SK-N-SH (cell line): Measurements from ENCODE around the gene MACROD2. TPM values are rescaled to one million over a fixed set of nuclear protein-coding genes. Genes with fewer than 3 reads are reported as not detected.
A peak's percentile ranks its signal among the peaks of the same experiment; 100 is the strongest.

ENCODE experiments used
- CTCF ChIA-PET: fragments of 300-600, 350-600 bp; formaldehyde crosslinking; extraction: SDS; loops from one replicate; lab custom pipeline; 2021; lab: Yijun Ruan, JAX
- POLR2A ChIA-PET: fragments of 350-600 bp; sonication (Branson Sonifier 250); formaldehyde crosslinking; extraction: SDS; loops from one replicate; lab custom pipeline; 2020; ENCODE audit warnings: antibody characterized with exemption, inconsistent platforms; lab: Yijun Ruan, JAX
- DNase-seq: peaks from one replicate; pipeline ENCODE4 v3.0.0; 2012
- H2AFZ ChIP-seq: fragments of 200-600 bp; sonication (generic); 2 replicates; pipeline ENCODE4 v1.8.1; 2016; ENCODE audit warnings: antibody characterized with exemption, mild to moderate bottlenecking, low read depth
- H3F3A ChIP-seq: fragments of 200-600 bp; sonication (generic); replicated peaks from 2 replicates; pipeline ENCODE3; 2016; ENCODE audit warnings: antibody characterized with exemption, mild to moderate bottlenecking; ENCODE audit not compliant: insufficient read depth
- H3K27ac ChIP-seq, 2 experiments: fragments of 200-500 bp in 1 of 2; fragments of 200-600 bp in 1 of 2; sonication (Bioruptor generic) in 1 of 2; sonication (generic), shearing (Covaris generic) in 1 of 2; 2 replicates each; pipeline versions ENCODE4 v1.5.1 to v1.6.1; 2014 to 2016; ENCODE audit warnings: low read depth in 2 of 2, inconsistent platforms in 1 of 2, low read length in 1 of 2, mild to moderate bottlenecking in 1 of 2, mixed read lengths in 1 of 2
- H3K27me3 ChIP-seq: fragments of 200-600 bp; sonication (generic), shearing (Covaris generic); 2 replicates; pipeline ENCODE4 v1.6.1; 2016; ENCODE audit warnings: mixed run types; ENCODE audit not compliant: insufficient read depth
- H3K36me3 ChIP-seq, 2 experiments: fragments of 200-500 bp in 1 of 2; fragments of 200-600 bp in 1 of 2; sonication (Bioruptor generic) in 1 of 2; sonication (generic) in 1 of 2; replicated peaks in 1 of 2; 2 replicates each; pipeline versions ENCODE3 to v1.5.1; 2014 to 2016; ENCODE audit warnings: low read length in 1 of 2, mild to moderate bottlenecking in 1 of 2; ENCODE audit not compliant: insufficient read depth in 2 of 2, control insufficient read depth in 1 of 2
- H3K4me1 ChIP-seq, 2 experiments: fragments of 200-500 bp in 1 of 2; fragments of 200-600 bp in 1 of 2; sonication (Bioruptor generic) in 1 of 2; sonication (generic), shearing (Covaris generic) in 1 of 2; 2 replicates each; pipeline versions ENCODE4 v1.5.1 to v1.6.1; 2014 to 2016; ENCODE audit warnings: low read depth in 1 of 2, low read length in 1 of 2, mixed run types in 1 of 2; ENCODE audit not compliant: insufficient read depth in 2 of 2, control insufficient read depth in 1 of 2
- H3K4me2 ChIP-seq: fragments of 200-600 bp; sonication (generic), shearing (Covaris generic); 2 replicates; pipeline ENCODE4 v1.6.1; 2017; ENCODE audit warnings: mixed run types
- H3K4me3 ChIP-seq, 2 experiments: fragments of 200-500 bp in 1 of 2; fragments of 200-600 bp in 1 of 2; sonication (Bioruptor generic) in 1 of 2; sonication (generic), shearing (Covaris generic) in 1 of 2; 2 replicates each; pipeline versions ENCODE4 v1.5.1 to v1.8.1; 2014 to 2016; ENCODE audit warnings: low read depth in 2 of 2, inconsistent platforms in 1 of 2, low read length in 1 of 2, mild to moderate bottlenecking in 1 of 2, mixed read lengths in 1 of 2, moderate library complexity in 1 of 2
- H3K79me2 ChIP-seq: fragments of 200-600 bp; sonication (generic); 2 replicates; pipeline ENCODE4 v1.8.1; 2017; ENCODE audit warnings: mild to moderate bottlenecking; ENCODE audit not compliant: insufficient read depth
- H3K9ac ChIP-seq: fragments of 200-600 bp; sonication (generic); 2 replicates; pipeline ENCODE4 v1.6.1; 2017; ENCODE audit warnings: mixed run types
- H3K9me2 ChIP-seq: fragments of 200-600 bp; sonication (generic); 2 replicates; pipeline ENCODE4 v1.6.1; 2017; ENCODE audit warnings: mixed run types
- H3K9me3 ChIP-seq: fragments of 200-600 bp; sonication (generic); 2 replicates; pipeline ENCODE4 v1.6.1; 2017; ENCODE audit warnings: mixed run types, mild to moderate bottlenecking, moderate library complexity
- H4K20me1 ChIP-seq: fragments of 200-600 bp; sonication (generic); 2 replicates; pipeline ENCODE4 v1.6.1; 2017; ENCODE audit warnings: mild to moderate bottlenecking, mixed run types; ENCODE audit not compliant: insufficient read depth
- ELF1 ChIP-seq: IDR thresholded peaks from 2 replicates; pipeline ENCODE4 v1.4.0; 2012
- EP300 ChIP-seq, 2 experiments: IDR thresholded peaks; 2 replicates each; pipeline versions ENCODE4 v1.4.0 to v1.6.1; 2012; ENCODE audit warnings: borderline replicate concordance in 1 of 2, low read depth in 1 of 2, low read length in 1 of 2
- FOXM1 ChIP-seq: IDR thresholded peaks from 2 replicates; pipeline ENCODE4 v1.4.0; 2012; ENCODE audit warnings: low read depth, mild to moderate bottlenecking
- GABPA ChIP-seq: IDR thresholded peaks from 2 replicates; pipeline ENCODE4 v1.4.0; 2012; ENCODE audit warnings: low read depth, mild to moderate bottlenecking
- MEF2A ChIP-seq: IDR thresholded peaks from 2 replicates; pipeline ENCODE4 v1.4.0; 2012; ENCODE audit warnings: low read depth, borderline replicate concordance
- MXI1 ChIP-seq: IDR thresholded peaks from 2 replicates; pipeline ENCODE4 v1.6.1; 2012; ENCODE audit warnings: mild to moderate bottlenecking, low read depth, low read length, improper control_type of control experiment
- NFIC ChIP-seq: IDR thresholded peaks from 2 replicates; pipeline ENCODE4 v1.4.0; 2012; ENCODE audit warnings: borderline replicate concordance
- POLR2AphosphoS5 ChIP-seq: IDR thresholded peaks from 2 replicates; pipeline ENCODE4 v1.6.1; 2012; ENCODE audit warnings: low read depth, low read length
- RFX5 ChIP-seq: IDR thresholded peaks from 2 replicates; pipeline ENCODE4 v1.6.1; 2012; ENCODE audit warnings: mild to moderate bottlenecking, improper control_type of control experiment, low read length
- TAF1 ChIP-seq: IDR thresholded peaks from 2 replicates; pipeline ENCODE4 v1.6.1; 2012; ENCODE audit warnings: low read depth, mild to moderate bottlenecking, low read length, moderate library complexity, borderline replicate concordance
- TCF12 ChIP-seq: IDR thresholded peaks from 2 replicates; pipeline ENCODE4 v1.4.0; 2012
- TEAD4 ChIP-seq: IDR thresholded peaks from 2 replicates; pipeline ENCODE4 v1.4.0; 2012; ENCODE audit warnings: mild to moderate bottlenecking, borderline replicate concordance; ENCODE audit not compliant: insufficient read depth
- WGBS: methylation state at CpG from one replicate; pipeline ENCODE4 v1.1.6; 2017; ENCODE audit warnings: low lambda C conversion rate; 5-methylcytosine and 5-hydroxymethylcytosine counted together
- polyA plus RNA-seq, 3 experiments: library from polyadenylated mRNA; depleted of rRNA; stranded (reverse); fragments of >200 nt; gene quantifications; 2 replicates each; pipeline ENCODE4 v1.2.3, GENCODE V29; 2012
- TF ChIP-seq, protein P1 (sequence below): IDR thresholded peaks from 2 replicates; pipeline ENCODE4 v1.4.0; 2012; ENCODE audit warnings: low read depth
- TF ChIP-seq, protein P2 (sequence below): IDR thresholded peaks from 2 replicates; pipeline ENCODE4; 2012

MACROD2 gene
- polyA plus RNA-seq, 1 of the 3 experiments (the other 2 are of a cell fraction), result 0.33 TPM

DNA sequence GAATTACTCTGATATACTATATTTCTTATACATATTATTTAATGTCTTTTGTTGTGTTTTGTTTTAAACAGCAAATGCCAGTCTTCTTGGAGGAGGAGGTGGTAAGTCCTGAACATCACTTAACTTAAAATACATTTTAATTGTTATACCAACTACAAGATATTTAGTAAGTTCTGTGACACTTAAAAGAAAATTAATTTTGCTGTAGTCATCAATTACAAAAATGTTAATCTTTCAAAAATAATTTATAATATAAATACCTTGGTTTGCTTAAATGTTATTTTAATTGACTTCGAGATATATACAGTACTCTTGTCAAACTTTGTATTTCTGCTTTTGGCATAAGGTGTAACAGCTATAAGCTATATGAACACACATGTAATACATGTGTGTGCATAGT is 498.1 kb downstream of the MACROD2 start (continued):
- TF ChIP-seq RFX5, result no peak
- TF ChIP-seq POLR2AphosphoS5, result no peak
- no peak for TF ChIP-seq TAF1

DNA sequence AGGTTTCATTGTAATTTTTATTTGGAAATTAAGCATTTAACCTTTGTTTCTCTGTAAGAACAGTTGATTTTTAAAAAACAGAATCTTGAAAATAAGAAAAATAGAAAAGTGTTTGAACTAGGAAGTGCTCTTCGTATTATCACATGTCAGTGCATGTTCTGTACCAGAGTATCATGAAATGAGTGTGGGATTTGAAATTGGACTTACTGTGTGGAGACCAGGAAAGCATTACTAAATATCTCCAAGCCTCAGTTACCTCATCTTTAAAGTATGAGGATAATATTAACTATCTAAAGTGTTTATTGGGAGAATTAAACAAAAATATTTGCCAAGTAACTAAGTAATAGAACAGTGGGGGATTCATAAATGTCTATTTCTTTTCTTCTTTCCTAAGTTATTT is 499.0 kb downstream of the MACROD2 start:
- Histone ChIP-seq H3K27me3 (no peaks in the 10 kb centered on the region), H3K9me3 (no peaks in the 10 kb centered on the region), H3K4me1 (peaks cover 0 to 7% of the 10 kb centered on the region in 2 experiments; a peak in 2 of 4 replicates), H3K36me3 (no peaks in the 10 kb centered on the region), H3K9me2 (no peaks in the 10 kb centered on the region), H3K4me3 (no peak overlapping the region), H3F3A (no peaks in the 10 kb centered on the region), H3K4me2 (no peak overlapping the region), H3K27ac (no peak overlapping the region), H4K20me1 (no peaks in the 10 kb centered on the region), H3K79me2 (no peaks in the 10 kb centered on the region), H2AFZ (no peak overlapping the region), H3K9ac (no peak overlapping the region)
- DNase-seq, result no peak
- CTCF ChIA-PET, result no interaction called here
- POLR2A ChIA-PET, result no interaction called here
- TF ChIP-seq MXI1, result no peak
- TF ChIP-seq GABPA, result no peak
- TF ChIP-seq ELF1, result no peak
- TF ChIP-seq TEAD4, result no peak
- 66% methylated on average over 1 of the region's 1 CpG for WGBS

DNA sequence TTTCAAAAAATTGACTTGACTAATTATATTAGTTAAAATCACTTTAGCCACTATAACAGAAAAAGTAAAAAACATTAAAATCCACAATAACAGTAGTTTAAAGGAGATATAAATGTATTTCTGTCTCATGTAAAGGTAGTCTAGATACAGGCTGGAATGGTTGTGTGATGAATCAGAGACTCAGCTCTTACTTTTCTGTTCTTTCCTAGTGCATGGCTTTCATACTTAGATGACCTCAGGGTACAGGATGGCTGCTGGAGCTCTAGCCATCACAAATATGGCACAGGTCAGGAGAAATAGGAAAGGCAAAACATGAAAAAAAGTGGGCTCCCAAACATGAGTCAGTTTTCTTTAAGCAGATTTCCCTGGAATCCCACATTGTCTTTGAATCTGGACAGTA is 499.8 kb downstream of the MACROD2 start:
- Histone ChIP-seq H3K79me2 (no peaks in the 10 kb centered on the region), H3K4me1 (peaks cover 0 to 7% of the 10 kb centered on the region in 2 experiments; a peak in 2 of 4 replicates), H3K9me2 (no peaks in the 10 kb centered on the region), H3K27me3 (no peaks in the 10 kb centered on the region), H3K9me3 (no peaks in the 10 kb centered on the region), H3F3A (no peaks in the 10 kb centered on the region), H3K36me3 (no peaks in the 10 kb centered on the region), H3K4me2 (no peak overlapping the region), H3K27ac (no peak overlapping the region), H3K4me3 (no peak overlapping the region), H4K20me1 (no peaks in the 10 kb centered on the region), H2AFZ (no peak overlapping the region), H3K9ac (no peak overlapping the region)
- POLR2A ChIA-PET, result no interaction called here
- TF ChIP-seq EP300 (IDR thresholded peaks at IDR 0.05; ENCODE audit: borderline replicate concordance in 1 of 2, low read depth in 1 of 2, low read length in 1 of 2) (no peak), TCF12 (no peak)
- TF ChIP-seq, protein P1, sequence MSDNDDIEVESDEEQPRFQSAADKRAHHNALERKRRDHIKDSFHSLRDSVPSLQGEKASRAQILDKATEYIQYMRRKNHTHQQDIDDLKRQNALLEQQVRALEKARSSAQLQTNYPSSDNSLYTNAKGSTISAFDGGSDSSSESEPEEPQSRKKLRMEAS, result no peak
- CTCF ChIA-PET, result no interaction called here
- DNase-seq, result no peak

DNA sequence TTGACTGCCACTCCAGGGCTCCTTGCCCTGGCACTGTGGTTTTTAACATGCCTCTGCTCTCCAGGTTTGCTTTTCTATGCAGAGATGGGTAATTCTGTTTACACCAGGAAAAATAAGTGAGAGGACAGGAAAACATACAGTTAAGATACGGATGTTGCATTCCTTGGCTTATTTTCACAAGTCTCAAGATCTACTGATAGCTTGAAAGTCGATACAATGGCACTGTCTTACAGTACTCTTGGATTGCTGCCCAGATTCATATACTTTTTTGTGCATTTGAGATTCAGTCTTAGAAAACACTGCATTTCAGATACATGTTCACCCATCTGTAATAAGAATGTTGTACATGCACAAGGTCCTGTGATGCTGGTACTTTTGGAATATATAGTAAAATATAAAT is 501.7 kb downstream of the MACROD2 start:
- no peaks in the 10 kb centered on the region for H3K27me3 ChIP-seq
- no peak overlapping the region for H2AFZ ChIP-seq
- H3K9ac ChIP-seq, result no peak overlapping the region
- DNase-seq, result no peak
- 7% methylated on average over 2 of the region's 2 CpGs for WGBS
- ChIA-PET POLR2A (no interaction called here), CTCF (interaction anchor here (0.6 to 1.5 kb wide), 3 partner anchors 18 to 154 kb away, joined by 3 to 4 read pairs (median 3); no protein-coding TSS in a partner anchor)
- H3K79me2 ChIP-seq, result no peaks in the 10 kb centered on the region
- H3K4me1 ChIP-seq, result peaks cover 0 to 7% of the 10 kb centered on the region in 2 experiments; a peak in 2 of 4 replicates
- no peak overlapping the region for H3K4me3 ChIP-seq
- H3F3A ChIP-seq, result no peaks in the 10 kb centered on the region
- H3K4me2 ChIP-seq, result peak overlapping the region; percentile 30; the same call in 1 of the 2 replicates
- no peaks in the 10 kb centered on the region for H4K20me1 ChIP-seq
- TF ChIP-seq, protein P2, sequence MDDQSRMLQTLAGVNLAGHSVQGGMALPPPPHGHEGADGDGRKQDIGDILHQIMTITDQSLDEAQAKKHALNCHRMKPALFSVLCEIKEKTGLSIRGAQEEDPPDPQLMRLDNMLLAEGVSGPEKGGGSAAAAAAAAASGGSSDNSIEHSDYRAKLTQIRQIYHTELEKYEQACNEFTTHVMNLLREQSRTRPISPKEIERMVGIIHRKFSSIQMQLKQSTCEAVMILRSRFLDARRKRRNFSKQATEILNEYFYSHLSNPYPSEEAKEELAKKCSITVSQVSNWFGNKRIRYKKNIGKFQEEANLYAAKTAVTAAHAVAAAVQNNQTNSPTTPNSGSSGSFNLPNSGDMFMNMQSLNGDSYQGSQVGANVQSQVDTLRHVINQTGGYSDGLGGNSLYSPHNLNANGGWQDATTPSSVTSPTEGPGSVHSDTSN, result no peak
- TF ChIP-seq TEAD4 (no peak), FOXM1 (no peak), MXI1 (no peak), MEF2A (no peak), NFIC (peak; percentile 46; the same call in 1 of the 2 replicates)
- H3K9me2 ChIP-seq, result no peaks in the 10 kb centered on the region
- no peak overlapping the region; a peak in 1 of 4 replicates for H3K27ac ChIP-seq
- H3K36me3 ChIP-seq, result no peaks in the 10 kb centered on the region
- no peaks in the 10 kb centered on the region for H3K9me3 ChIP-seq
